T-helper 2 cell treated with Interferon-gamma antibody and Interleukin-4, amounts not matched to agents 100 ng/mL and 5 ng/mL, for 36 hours (primary cell): ENCODE measurements around the gene MYO10. TPM values are rescaled to one million over a fixed set of nuclear protein-coding genes. Genes with fewer than 3 reads are reported as not detected.
"Not testable (repeated sequence)": the region's sequence is repeated elsewhere in the genome, so short reads cannot be mapped to it uniquely, and the experiment has no call there.

Experiments used
- intact Hi-C: fragments of 100-400 bp; cut with micrococcal nuclease; formaldehyde crosslinking; loops from one replicate; pipeline ENCODE4 v1.15.1; 2023
- total RNA-seq: library from RNA; stranded (reverse); gene quantifications from 2 replicates; pipeline ENCODE4 v1.2.3, GENCODE V29; 2022

Gene MYO10
- total RNA-seq, 1 donor from 2014 or later: 0.23 TPM

- intact Hi-C loops: no loop called here
Observed at GRCh38 chr5:16754086-16754485, 182.0 kb downstream of the MYO10 start.

- intact Hi-C loops: no loop called here
Observed at GRCh38 chr5:16750445-16750844, 185.6 kb downstream of the MYO10 start.

GRCh38 chr5:16749626-16750025, 186.5 kb downstream of the MYO10 start:
- intact Hi-C loops: no loop called here

DNA sequence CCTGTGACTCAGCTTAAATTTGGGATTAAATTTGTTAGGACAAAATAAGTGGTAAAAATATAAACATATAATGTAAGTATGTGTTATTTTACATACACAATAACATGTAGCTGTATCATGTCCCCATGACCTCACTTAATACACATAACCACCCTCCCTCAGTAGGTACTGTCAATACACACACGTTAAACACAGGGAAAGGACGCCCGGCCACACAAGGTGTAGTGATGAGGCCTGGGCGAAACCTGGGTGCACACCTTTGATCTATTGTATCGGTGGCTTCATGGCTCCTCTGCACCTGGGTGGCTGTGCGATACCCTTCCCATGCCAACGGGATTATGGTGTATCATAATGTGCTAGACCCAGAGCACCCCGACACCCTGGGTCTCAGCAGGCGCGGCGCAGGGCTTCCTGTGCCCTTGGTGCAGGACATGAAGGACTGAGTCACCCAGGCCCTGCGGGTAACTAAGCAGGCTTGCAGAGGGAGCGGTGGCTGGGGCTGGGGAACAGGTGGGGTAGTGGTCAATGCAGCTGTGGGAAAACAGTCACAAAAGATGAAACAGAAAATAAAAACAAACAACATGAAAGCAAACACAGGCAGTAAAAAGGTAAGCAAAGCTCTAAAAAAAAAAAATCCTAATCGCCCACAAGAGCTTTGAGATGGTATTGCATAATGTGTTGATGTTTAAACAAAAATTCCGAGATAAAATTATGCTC, 191.8 kb downstream of the MYO10 start:
- intact Hi-C loops: no loop called here

- intact Hi-C loops: no loop called here
Observed at GRCh38 chr5:16742938-16743337, 193.2 kb downstream of the MYO10 start.

DNA sequence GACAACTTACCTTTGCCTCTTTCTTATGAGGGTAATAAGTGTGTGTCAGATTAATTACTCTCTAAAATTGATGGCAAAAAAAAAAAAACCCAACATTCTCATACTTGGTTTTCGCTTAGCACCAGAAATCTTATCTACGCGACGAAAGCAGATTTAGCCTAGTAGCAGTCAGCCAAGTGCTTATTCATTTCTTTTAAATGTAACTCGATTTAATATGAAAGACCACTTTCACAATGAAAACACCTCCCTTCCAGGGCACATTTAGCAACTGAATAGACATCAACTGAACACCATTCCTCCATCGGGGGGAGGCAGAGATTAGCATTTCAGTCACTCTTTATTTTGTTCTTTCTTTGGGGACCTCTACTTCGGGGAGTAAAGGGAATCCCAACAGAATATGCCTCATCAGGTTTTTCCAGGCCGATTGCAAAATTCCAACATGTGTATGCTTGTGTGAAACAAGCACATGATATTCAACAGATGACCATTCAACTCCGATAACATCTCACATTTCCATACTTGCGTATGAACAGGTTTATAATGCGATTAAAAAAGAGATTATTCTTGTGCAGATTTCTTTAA, 195.2 kb downstream of the MYO10 start:
- intact Hi-C loops: no loop called here

DNA sequence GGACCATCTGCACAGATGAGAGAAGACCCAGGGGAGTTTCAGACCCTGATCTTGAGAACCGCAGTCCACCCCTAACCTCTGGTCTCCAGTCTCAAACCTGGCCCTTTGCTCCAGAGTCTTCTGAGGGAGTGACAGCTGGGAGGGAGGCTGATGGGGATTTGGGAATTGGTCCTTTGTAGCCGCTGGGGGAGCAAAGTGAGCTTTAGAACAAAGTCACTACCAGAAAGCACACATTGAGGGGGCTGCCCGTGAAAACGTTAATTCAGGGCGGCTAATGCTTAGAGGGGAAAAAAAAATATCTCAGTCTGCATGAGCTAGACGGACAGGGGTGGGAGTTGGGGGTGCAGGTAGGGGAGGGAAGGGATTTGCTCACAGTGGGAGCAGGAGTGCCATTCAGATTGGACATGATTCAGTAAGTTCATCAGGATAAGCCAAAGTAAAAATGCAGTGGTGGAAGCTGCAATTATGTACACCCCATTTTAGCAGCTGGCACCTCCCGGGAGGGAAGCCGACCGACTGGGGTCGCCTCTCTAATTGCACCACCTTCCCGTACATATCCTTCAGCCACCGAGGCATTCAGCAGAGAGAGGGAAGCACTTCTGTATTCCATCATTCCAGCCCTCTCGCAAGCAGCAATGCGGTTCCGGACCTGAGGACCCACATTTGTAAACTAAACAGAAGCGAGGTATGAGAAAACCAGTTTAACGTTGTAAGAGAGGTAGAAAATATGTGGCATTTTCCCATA, 195.8 kb downstream of the MYO10 start:
- intact Hi-C loops: no loop called here

GRCh38 chr5:16738393-16738792, 197.7 kb downstream of the MYO10 start:
- intact Hi-C loops: not testable (repeated sequence)

DNA sequence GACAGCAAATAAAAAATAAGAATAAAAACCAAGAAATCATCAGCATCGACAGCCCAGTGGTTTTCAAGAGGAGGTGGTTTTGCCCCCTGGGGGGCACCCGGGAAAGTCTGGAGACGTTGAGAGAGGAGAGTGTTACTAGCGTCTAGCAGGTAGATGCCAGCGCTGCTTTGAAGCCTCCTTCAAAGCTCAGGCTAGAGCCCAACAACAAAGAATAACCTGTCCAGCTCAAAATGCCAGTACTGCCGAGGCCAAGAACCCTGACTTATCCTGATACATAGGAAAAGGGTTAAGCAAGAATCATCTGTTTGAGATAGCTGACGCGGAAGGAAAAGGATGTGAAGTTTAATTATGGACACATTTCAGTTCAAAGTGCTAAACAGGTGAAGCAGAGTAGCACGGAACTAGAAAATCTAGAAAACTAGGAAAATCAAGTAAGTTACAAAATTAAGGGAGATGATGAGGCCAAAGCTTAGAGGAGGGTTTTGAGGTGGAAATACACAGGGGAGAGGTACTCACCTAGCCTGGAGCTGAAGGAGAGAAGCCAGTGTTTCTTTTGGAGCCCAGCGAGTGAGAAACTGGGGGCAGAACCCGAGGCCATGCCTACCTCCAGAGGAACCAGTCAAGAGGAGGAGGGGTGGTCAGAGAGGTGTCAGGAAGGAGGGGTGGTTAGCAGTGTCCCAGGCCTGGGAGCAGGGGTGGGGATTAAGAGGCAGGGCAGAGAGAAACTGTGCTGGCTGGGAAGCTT, 198.3 kb downstream of the MYO10 start:
- intact Hi-C loops: no loop called here

GRCh38 chr5:16737209-16737608, 198.9 kb downstream of the MYO10 start:
- intact Hi-C loops: no loop called here

DNA sequence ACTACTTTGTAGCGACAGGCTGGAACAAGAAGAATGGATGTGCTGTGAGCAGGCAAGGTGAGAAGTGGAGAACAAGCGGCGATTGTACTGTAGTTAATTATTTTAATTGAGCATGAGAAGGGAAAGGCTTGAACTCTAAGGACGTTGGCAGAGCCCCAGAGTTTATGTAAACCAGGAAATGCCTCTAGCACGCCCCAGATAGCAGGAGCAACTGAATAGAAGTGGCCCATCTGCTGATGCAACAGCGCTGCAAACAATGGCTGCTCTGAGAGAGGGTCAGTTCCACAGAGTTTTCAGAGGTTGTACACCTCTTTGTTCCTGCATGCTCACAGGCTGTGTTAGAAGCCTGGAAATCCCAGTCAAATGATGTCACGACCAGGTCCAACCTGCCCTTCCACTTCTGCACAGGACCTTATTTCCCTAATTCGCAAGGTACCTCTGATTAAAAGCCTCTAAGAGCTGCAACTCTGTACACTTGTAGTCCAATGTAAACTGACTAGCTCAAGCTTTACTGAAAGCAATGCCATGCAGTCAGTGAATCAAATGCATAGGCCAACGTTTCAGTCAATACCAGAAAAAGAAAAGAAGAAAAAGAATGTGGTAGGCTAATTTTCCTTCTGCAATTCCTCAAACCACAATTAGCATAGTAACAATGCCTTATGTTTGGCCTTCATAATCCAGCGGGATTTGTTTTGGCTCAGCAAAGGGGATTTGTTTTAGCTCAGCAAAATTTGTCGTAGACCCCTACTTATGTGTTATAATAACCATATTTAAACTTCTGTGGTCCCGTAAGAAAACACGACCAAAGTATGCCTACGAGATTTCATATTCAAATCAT, 199.7 kb downstream of the MYO10 start:
- intact Hi-C loops: no loop called here

- intact Hi-C loops: no loop called here
Observed at GRCh38 chr5:16735101-16736060, 200.7 kb downstream of the MYO10 start.

- intact Hi-C loops: no loop called here
Observed at GRCh38 chr5:16733331-16734006, 202.6 kb downstream of the MYO10 start.

DNA sequence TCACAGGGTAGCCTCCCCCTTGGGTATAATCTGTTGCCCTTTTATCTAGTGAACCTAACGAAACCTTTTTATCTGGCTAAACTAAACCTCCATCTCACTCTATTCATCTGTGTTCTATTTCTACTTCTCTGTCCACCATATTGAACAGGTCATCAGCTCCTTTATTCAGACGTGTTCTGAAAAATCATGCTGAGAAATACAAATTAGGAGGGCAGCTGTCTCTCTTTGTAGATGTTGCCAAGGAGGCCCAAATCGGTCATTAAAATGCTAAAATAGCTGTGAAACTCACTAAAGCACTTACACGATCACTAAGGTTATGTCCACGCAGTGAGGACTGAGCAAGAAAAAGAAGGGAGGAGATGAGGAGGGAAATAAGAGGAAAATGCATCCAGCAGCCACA, 203.7 kb downstream of the MYO10 start:
- intact Hi-C loops: no loop called here

DNA sequence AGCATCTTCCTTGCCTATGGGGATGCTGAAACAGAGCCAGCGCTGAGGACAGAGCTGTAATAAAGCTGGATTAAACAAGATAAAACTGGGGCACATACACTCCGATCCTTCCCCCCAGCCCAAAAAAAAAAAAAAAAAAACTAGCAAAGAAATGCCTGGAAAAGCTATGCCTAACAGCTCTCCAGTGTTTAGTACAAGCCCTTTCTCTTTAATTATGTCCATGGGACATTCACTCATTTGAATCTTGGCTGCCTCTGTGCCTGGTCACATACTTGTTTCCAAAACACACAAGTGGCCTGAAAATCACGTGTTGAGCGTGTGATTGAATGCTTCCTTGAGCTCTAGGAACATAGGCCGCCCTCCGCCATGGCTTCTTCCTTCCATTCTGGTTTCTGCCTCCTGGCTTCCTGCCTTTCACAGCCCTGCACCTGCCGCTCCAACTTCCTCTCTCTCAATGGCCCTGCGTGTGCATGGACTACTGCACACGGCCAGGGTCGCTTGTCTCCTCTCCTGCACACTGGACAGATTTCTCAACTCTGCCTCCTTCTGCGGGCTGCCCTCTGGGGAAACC, 208.2 kb downstream of the MYO10 start:
- intact Hi-C loops: no loop called here

DNA sequence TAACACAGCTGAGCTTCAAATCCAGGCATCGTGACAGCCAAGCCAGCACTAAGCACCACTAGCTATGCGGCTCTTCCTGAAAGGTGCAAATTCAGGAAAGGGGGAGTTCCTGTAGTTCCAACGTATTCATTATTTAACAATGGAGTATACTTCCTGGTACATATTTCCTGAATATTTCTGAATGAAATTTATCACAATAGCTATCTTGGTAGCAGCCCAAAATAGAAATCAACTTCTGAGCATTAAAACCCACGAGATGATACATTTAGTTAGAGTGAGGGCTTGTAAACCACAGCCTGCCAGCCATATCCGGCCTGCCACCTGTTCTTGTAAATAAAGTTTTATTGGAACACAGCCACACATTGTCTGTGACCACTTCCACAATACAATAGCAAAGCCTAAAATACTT, 209.5 kb downstream of the MYO10 start:
- intact Hi-C loops: no loop called here

DNA sequence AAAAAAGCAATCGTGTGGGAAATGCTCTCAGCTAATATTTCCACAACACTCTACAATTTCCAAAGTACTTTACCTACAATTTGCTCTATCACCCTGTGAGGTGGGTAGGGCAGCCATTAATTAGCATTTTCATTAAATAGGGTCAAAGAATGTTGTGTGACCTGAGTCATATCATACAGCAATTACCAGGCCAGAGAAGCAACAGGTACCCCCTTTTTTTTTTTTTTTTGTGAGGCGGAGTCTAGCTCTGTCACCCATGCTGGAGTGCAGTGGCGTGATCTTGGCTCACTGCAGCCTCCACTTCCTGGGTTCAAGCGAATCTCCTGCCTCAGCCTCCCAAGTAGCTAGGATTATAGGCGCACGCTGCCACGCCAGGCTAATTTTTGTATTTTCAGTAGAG, 210.5 kb downstream of the MYO10 start:
- intact Hi-C loops: no loop called here

GRCh38 chr5:16723821-16724220, 212.3 kb downstream of the MYO10 start:
- intact Hi-C loops: no loop called here

- intact Hi-C loops: no loop called here
Observed at GRCh38 chr5:16722097-16722495, 214.0 kb downstream of the MYO10 start.
